NOMO-1 treated with DMSO at 0.1 percent for 48 hours (cell line): ENCODE data around the gene ZC3H12C.

Source experiments
- DNase-seq: peaks from one replicate; lab custom pipeline; 2025; ENCODE audit not compliant: unreplicated experiment; lab: John Stamatoyannopoulos, UW

The ZC3H12C gene

DNA sequence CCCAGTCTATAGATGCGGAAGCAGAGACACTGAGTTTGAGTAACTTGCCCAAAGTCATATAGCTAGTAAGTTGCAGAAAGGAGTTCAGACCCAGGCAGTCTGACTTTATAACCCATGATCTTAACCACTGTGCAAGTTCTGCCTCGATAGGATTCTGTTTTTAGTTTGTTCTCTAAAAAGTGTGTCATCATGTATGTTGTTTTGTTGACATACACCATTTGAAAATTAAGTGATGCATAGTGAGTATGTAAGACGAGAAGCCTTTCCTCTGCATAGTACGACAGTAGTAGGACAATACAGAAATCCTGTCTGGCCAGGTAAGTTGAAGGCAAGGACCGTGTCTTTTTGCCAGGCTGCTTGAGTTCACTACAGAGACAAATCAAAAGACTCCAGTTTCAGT lies 3.3 kb downstream of the ZC3H12C start:
- DNase-seq: no peak

DNA sequence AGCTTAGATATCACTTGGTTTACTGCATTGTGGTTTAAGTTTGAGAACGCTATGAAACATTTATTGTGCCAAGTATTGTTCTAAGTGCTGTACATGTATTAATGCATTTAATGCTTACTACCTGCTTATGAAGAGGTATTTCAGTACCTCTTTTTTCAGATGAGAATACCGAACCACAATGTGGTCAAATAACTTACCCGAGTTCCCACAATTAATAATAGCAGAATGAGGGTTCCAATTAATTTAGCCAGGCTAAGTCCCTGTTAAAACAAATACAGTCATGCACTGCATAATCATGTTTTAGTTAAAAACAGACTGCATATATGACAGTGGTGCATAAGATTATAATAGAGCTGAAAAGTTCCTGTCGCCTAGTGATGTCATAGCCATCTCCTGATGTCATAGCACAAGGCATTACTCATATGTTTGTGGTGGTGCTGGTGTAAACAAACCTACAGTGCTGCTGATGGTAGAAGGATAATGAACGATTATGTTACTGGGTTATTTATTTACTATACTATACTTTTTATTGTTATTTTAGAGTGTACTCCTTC lies 4.3 kb downstream of the ZC3H12C start:
- no peak for DNase-seq

DNA sequence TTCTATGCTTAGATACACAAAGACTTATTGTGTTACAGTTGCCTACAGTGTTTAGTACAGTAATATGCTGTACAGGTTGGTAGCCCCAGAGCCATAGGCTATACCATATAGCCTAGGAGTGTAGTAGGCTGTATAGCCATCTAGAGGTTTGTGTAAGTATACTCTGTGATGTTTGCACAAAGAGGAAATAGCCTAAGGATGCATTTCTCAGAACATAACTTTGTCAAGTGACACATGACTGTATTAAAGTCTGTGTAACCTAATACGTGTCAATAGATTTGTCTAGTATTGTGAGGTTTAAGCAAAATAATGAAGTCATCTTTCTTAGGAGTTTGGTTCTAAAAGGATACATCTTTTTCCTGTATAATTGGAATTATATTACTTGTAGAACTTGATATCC lies 5.5 kb downstream of the ZC3H12C start:
- peak; percentile 29 for DNase-seq

DNA sequence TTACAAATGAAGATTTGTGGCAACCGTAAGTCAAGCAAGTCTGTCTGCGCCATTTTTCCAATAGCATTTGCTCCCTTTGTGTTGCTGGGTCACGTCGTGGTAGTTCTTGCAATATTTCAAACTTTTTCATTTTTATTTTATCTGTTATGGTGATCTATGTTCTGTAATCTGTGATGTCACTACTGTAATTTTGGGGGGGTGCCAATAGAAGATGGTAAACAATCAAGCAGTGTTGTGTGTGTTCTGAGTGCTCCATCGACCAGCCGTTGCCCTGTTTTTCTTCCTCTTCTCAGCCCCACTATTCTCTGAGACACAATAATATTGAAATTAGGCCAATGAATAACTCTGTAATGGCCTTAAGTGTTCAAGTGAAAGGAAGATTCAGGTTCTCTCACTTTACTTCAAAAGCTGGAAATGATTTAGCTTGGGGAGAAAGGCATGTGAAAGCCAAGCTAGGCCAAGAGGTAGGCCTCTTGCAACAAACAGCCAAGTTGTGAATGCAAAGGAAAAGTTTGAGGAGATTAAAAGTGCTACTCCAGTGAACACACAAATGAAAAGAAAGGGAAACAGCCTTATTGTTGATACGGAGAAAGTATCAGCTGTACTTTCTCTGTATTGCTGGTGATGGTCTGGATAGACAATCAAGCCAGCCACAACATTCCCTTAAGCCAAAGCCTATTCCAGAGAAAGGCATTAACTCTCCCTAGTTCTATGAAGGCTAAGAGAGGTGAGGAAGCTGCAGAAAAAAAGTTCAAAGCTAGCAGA lies 7.5 kb downstream of the ZC3H12C start:
- DNase-seq: no peak

DNA sequence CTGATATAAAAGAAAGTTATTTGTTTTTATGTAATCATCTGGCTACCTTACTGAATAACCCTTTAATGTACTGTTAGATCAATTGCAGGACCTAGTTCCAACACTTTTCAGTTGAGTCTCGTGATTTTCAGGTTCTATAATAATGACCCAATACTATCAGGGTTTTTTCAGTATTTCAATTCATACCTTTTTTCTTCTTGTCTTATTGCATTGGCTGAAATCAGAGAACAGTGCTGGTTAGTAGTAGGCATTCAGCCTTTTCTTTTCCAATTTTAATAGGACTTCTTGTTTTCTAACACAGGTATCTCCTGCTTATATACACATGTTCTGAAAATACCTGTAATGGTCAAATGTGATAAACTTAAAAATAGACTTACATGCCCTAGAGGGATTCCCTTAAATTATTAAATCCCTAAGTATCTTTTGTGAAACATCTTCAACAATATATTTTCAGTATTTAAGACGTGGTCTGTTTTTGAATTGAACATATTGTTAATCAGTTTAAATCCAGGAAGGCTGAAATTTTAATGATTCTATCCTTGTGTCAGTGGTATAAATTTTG lies 13.6 kb downstream of the ZC3H12C start:
- no peak for DNase-seq

DNA sequence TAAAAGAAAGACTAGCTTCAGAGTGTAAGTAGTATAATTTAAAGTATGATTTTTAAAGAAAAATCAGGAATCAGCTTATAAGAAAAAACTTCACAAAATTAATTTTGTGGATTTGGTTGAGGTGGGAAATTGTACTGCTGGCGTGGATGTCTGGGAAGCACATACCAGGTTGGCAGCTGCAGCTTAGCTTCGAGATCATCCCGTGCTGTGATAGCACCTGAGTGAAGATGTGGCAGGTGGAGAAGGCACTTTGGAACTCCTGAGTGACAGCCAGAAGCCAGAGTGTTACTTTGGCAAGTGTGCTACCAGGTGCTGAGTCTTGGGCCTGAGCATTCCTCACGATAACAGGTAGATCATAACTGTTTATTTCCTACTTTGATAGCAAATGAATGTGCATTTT lies 17.7 kb downstream of the ZC3H12C start:
- DNase-seq: no peak

DNA sequence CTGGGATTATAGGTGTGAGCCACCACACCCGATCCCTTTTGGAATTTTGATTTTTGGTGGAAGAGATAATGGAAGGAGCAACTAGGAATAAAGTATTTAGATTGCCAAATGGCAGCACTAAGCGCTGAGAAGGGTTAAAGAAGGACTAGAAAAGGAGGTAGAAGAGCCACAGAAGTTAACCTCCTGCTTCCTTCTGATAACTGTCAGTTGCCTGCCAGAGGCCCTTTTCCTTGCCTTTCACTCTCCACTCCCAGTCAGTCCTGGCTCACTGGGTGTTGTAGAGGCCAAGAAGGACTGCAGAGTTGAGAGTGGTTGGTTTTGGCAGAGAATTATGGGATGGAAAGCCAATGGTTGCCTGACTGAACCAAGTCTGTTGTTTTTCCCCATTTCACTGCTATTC lies 19.3 kb downstream of the ZC3H12C start:
- no peak for DNase-seq

DNA sequence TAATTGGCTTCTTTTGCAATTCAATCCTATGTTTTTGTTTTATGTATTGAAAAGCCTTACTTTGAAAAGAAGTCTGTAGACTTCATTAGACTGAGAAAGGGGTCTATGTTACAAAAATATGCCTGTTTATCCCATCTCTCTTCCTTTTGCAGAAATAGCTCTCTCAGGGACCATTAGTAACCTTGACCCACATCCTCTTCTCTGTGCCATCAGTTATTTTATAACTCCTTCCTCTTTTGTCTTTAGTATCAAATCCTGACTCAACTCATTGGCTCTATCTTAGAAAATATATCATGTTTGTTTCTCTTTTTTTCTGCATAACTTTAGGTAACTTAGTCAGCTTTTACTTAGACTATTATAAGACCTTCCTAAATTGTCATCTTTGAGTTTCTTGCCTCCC lies 20.3 kb downstream of the ZC3H12C start:
- DNase-seq: peak; percentile 61

DNA sequence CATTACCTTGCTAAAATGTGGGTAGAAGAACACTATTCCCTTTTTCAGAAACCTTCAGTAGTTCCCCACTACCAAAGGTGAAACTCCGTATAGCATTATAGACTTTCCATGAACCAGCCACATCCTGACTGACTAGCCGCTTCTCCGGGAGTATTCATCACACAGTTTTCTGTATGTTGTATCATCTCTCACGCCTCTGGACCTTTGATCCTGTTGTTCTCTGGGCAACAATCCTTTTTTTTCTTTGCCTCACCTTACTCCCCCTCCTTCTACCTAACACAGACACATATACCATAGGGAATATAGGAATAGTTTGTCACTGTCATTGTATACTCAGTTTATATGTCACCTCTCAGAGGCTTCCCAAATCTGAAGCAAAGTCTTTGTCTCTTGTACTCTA lies 20.8 kb downstream of the ZC3H12C start:
- no peak for DNase-seq

DNA sequence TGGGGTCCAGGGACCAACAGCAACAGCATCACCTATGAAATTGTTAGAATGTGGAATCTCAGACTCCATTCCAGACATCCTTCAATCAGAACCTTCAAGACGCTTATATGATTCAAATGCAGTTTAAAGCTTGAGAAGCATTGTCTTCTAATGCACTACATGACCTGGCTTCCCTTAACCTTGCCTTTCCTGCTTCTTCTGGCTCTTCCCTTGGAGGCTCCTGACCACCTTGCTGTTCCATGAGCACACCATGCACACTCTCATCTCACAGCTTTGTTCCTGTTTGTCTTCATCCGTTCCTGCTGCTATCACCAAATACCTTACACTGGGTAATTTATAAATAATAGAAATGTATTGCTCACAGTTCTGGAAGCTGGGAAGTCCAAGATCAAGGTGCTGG lies 26.1 kb downstream of the ZC3H12C start:
- no peak for DNase-seq

DNA sequence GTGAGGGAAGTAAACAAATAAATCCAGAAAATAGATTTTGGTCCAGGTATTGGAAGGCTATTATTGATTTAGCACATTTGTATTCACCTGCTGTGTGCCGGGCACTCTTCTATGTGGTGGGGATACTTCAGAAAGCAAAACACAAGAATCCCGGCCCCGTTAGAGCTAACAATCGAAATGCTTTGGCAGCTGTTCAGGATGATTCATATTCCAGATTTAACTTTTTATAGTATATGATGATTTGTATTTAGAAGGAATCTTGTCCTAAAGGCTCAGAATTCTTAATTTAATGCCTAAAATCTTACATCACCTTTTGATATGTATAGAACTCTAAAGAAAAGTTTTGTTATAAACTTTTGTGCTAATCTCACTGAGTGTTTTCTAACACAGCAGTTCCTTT lies 28.0 kb downstream of the ZC3H12C start:
- no peak for DNase-seq

DNA sequence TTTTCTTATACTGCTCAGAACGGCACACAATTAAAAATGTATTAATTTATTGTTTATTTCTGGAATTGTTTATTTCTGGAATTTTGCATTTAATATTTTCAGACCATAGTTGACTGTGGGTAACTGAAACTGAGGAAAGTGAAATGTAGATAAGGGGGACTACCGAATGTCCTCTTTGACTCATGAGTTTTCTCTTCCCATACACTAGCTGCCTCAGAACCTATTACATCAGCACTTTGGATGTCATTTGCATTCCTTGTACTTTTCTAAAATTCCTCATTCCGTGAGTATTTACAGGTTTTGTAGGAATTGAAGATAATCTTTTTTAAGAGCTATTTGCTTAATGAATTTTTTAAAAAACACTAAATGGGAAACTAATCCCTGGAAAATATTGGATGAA lies 29.8 kb downstream of the ZC3H12C start:
- no peak for DNase-seq

DNA sequence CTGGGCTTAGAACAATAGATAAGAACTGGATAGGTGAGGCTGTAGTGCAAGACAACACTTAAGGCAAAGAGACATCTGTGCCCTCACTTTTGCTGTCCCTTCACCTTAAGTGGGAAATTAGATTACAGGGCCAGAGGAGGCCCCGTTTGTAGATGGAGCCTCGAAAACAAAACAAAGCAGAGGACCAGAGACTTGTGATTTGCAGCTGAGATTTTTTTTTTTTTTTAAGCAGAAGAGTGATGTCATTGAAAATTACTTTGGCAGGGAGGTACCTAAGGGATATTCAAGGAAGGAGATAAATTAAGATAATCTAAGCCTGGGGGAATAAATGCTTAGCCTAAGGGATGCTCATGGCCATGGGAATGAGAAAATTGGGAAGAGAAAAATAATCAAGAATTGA lies 31.4 kb downstream of the ZC3H12C start:
- DNase-seq: no peak

DNA sequence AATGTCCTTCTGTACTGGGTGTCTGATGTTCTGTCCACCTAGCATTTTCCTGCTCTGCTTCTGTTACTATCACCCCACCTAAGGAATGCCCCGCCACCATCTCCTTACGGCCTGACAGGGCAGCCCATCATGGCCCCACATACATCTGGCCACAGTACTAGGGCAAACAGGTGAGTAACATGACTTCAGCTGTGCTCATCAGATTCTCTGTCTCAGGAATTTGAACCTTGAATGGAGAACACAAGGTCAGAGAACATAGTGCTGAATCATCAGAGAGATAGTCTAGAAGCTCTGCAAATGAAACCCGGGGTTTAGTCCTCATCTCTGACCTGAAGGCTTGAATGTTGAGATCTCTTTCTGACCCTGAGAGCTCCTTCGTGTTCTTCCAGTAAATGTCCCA lies 32.4 kb downstream of the ZC3H12C start:
- DNase-seq: no peak

DNA sequence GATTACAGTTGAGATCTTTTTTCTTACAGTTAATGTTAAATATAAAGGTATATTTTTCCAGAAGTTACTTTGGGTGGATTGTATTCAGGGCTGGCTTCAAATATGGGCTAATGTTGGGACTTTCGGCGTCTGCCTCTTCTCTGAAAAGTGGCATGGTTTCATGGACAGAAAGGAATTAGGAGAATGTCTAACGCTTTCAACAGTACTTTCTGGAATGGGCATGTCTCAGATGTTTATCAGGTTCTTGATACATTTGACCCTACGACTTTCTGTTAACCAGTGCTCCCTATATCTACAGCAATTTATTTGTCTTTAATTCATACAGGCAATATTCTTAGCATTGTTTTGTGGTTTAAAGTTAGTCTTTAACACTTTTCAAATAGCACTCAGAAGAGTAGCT lies 33.7 kb downstream of the ZC3H12C start:
- no peak for DNase-seq

DNA sequence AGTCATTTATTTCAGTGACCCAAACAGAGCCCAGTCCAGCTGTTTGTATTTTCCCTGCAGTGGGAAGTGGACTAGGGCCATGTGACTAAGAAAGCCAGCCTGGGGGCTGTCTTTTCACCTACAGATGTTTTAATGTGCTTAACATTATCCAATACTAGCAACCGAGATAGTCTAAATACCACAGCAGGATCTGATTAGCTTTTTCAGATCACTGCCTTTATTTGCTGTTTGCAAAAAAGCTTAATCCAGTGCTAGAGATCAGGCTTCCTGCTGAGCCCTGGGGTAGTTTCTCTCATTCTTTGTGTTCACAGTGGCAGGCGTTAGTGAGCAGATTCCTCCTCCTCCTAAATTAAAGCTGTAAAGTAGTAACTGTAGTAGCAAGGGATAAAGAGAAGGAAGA lies 35.0 kb downstream of the ZC3H12C start:
- no peak for DNase-seq

DNA sequence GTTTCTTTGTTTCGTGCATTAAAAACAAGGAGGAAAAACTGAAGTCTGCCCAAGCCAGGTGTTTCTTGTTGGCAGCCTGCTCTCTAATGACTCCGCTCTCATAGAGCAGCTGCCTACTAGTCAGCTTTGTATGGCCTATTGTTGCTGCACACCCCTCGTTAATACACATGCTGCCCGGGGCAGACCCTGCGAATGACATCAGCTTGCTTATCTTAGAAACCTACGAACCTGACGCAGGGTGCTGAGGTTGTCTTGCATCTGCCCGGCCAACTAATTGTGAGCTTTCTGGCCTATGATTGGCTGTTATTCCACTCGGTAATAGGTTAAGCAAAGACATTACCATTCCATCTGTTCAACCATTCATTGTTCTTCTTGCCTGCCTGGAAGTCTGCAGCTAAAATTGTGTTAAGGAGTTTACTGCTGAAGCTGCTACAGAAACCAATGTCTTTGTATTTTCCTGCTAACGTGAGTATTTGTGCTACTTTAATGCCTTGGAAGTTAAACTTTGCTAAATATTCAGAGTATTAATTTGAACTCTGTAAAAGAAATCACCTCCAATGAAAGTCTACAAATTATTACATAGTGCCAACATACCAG lies 37.5 kb downstream of the ZC3H12C start:
- no peak for DNase-seq

DNA sequence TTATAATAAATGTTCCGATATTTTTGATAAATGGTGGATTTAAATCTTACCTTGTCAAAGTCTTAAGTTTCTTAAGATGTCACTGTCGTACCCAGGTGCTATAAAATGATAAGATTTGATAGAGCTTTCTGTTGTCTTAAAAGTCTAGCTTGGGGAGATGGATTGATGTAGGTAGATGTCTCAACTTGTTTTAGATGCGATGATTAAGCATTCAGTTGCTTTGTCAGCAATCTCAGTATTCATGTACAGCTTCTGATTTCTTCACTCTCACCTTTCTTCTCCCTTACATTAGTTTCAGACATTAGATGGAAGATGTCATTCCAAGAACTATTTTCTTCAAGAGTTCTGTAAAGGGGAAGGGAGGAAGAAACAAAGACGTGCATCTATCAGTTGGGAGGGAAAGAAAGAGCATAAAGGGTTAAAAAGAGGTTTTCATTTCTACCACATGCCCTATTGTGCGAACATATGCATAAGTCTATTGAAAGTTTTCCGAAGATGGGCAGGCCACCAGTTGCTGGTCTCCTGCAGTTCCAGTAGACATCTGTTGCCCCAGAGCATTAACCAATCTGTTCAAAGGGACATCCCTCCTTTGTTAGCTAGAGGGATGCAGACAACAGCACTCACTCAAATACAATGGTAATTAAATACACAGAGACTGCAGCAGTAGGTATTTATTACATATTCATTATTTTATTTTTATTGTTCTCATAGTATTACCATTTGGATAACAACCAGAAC lies 38.4 kb downstream of the ZC3H12C start:
- no peak for DNase-seq

DNA sequence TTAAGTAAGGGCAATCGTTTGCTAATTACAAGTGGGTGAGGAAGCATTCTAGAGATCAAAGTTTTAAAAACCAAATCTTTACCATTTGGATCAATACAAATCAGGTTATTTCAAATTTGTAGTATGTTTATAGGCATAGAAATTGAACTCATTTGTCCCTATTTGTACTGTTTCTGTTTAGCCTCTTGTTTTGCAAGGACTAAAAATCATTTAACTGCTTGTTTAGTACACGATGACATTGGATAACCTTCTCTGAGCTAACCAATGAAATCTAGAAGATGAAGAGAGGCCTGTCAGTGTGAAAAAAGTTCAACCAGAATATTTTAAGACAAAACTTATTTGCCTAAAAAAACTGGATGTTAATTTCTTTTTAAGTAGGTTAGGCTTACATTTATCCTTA lies 40.0 kb downstream of the ZC3H12C start:
- DNase-seq: no peak

DNA sequence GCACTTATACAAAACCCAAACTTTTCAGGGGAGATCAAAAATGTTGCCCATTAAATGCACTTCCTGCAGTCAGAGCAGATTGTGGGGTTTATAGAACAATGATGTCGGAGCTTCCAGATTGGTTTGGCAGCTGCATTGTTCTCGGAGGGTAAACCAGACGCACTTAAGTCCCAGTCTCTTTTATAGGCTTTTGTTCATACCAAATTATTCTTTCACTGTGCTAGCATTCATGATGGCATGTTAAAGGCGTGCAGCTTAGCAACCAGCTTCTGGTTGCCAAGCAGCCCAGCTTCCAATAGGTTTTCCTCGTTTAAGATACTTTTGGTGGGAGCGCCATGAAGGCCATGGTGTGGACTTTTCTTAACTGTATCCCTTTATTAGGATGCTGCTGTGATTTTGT lies 40.9 kb downstream of the ZC3H12C start:
- DNase-seq: no peak

DNA sequence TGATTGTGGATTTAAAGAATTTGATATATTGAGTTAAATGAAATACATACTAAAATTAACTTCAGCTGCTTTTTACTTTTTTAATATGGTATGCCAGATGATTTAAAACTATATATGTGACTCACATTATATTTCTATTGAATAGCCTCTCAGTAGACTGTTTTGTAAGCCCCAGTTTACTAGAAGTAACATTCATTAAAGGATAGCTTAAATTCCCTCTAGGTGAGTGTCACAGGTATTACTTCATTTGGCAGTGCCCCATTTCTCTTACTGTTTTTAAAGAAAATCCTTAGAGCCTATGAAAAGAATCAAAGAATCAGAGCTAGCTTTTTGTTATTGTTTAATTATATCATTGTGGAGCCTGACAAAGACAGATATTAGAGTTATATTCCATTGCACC lies 48.6 kb downstream of the ZC3H12C start:
- DNase-seq: no peak
